ENCODE results near the gene SREK1IP1.

Gene SREK1IP1

DNA sequence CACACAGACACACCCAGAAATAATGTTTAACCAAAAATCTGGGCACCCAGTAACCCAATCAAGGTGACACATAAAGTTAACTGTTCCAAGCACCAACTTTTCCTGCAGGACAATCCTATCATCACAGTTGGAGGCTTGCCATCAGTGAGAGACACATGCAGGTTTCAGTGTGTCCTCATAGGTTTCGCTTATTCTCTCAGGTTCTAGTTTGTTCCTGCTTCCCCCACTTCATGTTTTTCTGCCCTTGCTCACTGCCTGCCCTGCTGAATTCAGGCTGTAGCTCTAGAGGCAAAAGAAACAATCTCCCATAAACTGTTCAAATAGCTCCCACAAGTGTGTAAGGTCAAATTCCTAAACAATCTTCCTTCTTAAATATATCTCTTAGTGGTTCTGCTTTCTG is 98.2 kb downstream of the SREK1IP1 start:
- TF ChIP-seq, protein P1, sequence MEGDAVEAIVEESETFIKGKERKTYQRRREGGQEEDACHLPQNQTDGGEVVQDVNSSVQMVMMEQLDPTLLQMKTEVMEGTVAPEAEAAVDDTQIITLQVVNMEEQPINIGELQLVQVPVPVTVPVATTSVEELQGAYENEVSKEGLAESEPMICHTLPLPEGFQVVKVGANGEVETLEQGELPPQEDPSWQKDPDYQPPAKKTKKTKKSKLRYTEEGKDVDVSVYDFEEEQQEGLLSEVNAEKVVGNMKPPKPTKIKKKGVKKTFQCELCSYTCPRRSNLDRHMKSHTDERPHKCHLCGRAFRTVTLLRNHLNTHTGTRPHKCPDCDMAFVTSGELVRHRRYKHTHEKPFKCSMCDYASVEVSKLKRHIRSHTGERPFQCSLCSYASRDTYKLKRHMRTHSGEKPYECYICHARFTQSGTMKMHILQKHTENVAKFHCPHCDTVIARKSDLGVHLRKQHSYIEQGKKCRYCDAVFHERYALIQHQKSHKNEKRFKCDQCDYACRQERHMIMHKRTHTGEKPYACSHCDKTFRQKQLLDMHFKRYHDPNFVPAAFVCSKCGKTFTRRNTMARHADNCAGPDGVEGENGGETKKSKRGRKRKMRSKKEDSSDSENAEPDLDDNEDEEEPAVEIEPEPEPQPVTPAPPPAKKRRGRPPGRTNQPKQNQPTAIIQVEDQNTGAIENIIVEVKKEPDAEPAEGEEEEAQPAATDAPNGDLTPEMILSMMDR (IDR thresholded peaks at IDR 0.05; ENCODE audit: borderline replicate concordance, insufficient read depth, low read depth, low read length): no peak
- H3K4me3 ChIP-seq (ENCODE audit: low read depth, low read length): no peak overlapping the region

Data from GM12875 (cell line).